ENCODE data around the gene CMBL.
A peak's percentile ranks its signal among the peaks of the same experiment; 100 is the strongest.
"Not testable (repeated sequence)": the region's sequence is repeated elsewhere in the genome, so short reads cannot be mapped to it uniquely, and the experiment has no call there.

Gene CMBL

DNA sequence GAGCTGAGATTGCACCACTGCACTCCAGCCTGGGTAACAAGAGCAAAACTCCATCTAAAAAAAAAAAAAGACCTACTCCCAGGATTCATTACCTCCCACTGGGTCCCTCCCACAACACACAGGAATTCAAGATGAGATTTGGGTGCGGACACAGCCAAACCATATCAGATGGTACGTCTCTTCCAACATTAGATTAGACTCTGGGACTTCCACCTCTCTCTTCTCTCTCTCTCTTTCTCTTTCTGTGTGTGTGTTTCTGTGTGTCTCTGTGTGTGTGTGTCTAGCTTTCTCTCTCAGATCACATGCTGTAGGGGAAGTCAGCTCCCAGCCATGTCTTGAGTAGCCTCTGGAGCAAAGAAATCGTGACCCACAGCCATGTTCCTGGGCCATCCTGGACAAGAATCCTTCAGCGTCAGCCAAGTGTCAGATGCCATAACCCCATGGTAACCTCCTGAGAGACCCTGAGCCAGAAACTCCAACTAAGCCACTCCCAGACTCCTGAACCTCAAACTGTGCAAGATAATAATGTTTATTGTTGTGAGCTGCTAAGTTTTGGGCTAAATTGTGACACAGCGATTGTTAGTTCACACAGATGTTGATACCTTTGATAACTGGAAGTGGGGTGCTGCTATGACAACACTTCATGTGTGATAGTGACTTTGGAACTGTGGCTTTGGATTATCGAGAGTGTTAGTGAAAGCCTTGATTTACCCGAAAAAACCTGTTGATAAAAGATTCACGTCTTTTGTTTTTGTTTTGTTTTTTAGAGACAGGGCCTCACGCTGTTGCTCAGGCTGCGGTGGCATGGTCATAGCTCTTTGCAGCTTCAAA, 4.1 kb upstream of the CMBL start:
- DNase-seq: no peak
- intact Hi-C loops (cut with DNase I): no loop called here

DNA sequence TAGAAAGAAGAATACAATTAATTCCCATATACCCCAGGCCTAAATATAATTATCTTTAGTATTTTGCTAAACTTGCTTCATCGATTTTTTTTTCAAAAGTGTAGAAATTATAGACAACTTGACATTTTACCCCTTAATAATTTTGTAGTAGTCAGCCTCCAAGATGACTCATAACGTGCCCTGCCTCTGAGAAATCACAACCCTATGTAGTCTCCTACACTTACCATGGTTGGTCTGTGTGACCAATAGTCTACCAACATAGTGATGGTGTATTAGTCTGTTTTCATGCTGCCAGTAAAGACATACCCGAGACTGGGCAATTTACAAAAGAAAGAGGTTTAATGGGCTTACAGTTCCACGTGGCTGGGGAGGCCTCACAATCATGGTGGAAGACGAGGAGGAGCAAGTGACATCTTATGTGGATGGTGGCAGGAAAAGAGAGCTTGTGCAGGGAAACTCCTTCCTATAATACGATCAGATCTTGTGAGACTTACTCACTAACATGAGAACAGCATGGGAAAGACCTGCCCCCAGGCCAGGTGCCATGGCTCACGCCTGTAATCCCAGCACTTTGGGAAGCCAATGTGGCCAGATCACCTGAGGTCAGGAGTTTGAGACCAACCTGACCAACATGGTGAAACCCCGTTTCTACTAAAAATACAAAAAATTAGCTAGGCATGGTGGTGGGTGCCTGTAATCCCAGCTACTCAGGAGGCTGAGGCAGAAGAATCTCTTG, 3.3 kb upstream of the CMBL start:
- intact Hi-C loops (cut with DNase I); DNase-seq: not testable (repeated sequence)

DNA sequence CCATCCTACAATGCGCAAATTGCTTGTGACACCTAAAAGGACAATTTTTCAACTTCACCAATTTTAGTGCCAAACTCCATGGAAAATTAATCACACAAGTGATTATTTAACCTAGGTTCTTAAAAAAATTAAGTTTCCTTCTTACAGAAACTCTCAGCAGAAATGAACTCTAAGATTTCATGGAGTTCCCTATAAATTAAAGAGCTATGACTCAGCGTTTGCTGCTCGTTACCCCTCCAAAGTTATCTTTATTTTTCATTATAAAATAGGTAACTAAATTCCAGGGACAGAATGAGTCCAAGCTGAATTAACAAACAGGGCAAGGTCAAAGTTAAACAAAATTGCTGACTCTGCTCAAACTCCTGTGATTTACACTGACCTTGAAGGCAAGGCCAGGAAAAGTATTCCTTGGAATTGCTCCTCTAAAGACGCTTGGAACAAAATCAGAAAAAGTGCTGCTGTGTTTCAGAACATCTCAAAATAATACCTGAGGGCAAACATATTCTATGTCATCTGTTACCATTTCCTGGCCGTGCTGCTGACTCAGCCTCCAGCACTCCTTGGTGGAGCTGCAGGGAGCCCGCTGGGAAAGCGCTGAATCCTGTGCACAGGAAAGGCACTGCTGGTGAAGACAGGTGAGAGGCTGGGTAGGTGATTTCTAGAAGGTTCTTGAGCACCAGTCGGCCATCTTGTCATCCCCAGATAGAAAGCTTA, 2.5 kb upstream of the CMBL start:
- intact Hi-C loops (cut with DNase I): no loop called here
- peak in 1 of 10 donors; percentile 29 for DNase-seq

DNA sequence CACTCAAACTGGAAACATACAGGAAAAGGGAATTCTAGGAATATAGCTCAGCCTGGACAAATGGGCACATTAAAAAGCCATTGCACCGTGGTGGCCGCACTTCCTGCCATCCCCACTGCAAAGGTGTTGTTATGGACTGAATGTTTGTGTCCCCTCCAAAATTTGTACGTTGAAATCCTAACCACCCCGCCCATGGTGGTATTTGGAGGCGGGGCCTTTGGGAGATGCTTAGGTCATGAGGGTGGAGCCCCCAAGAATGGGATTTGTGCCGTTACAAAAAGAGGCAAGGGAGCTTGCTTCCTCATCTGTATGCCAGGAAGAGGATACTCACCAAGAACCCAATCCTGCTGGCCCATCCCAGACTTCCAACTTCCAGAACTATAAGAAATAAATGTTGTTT, 1.1 kb upstream of the CMBL start:
- DNase-seq: no peak
- intact Hi-C loops (cut with DNase I): no loop called here

DNA sequence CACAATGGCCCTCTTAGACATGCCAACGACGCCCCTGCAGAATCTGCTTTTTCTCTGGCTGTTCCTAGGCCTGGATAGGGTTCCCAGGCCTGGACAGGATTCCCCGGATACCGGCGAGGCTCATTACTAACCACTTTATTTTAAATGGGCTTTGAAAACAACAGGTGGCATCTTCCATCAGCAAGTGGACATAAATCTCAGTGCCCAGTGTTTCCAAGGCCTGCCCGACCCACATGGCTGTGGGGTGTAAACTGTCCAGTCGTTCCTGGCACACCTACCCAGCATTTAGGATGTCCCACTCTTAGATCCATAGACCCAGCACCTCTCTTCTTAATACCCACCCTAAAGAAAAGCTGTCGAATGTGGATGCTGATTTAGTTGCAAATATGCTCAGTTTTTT, 896 bp downstream of the CMBL start:
- intact Hi-C loops (cut with DNase I): no loop called here
- DNase-seq: peak in 1 of 10 donors; percentile 43

DNA sequence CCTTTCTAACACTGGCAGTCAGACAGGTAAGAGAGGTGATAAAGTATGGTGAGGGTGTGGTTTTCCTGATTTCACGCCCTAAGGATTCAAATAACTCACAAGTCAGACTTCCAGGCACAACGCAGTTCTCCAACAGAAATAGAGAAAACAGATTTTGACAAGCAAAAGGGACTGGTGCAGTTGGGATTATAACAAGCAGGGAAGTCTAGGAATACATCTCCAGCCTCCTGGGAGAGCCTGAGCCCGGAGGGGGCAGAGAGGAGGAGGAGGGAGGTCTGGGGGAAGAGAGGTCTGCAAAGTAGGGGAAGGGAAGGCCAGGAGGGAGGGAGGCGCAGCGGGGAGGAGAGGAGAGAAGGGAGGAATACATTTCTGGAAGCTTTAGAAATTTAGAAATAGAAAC, 1.6 kb downstream of the CMBL start:
- DNase-seq: no peak
- intact Hi-C loops (cut with DNase I): no loop called here

DNA sequence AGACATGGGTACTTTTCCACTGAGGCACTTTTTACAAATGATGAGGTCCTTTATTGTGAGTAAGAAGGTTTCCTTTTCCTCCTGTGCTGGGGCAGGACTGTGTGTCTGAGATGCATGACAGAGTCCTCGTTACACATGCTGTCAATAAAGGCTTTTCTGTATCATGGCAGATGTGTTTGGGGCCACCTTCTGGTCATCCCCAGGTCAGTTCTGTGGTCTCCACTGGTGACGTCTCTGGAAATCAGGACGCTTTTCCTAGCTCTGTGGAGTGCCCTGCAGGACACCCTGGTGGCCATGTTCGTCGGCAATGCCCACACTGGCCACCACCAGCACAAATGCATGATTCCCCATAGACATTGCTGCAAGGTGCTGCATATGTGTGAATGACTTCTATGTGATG, 2.8 kb downstream of the CMBL start:
- intact Hi-C loops (cut with DNase I): no loop called here
- DNase-seq: peak in 1 of 10 donors; percentile 57

DNA sequence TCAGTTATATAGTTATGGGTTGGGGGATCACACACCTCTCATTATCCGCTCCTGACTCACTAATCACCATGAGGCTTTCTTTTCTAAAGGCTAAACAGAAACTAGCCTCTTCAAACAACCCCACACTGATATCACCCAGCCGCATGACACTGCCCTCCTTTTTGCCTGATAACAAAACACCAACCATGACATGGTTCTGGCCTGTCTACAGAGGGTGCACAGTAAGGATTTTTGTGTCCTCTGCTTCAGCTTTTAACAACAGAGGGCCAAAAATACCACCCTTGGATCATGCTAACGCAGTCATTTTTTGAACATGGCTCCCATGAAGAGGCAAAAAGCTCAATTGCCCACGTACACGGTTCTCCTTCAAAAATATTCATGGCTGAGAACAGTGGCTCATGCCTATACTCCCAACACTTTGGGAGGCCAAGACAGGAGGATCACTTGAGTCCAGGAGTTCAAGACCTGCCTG, 4.0 kb downstream of the CMBL start:
- no peak for DNase-seq
- intact Hi-C loops (cut with DNase I): no loop called here

DNA sequence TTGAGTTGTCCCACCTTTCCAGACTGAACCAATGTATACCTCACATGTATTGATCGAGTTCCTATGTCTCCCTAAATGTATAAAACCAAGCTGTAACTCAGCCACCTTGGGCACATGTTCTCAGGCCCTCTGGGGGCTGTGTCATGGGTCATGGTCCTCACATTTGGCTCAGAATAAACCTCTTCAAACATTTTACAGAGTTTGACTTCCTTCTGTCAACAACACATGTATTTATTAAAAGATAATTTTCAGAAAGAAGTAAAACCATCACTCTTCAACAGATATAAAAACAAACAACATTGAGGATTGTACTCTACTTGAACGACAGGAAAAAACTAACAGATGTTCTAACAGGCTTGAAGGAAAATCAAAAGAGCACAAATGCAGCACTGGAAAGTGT, 4.5 kb downstream of the CMBL start:
- intact Hi-C loops (cut with DNase I): no loop called here
- DNase-seq: no peak

DNA sequence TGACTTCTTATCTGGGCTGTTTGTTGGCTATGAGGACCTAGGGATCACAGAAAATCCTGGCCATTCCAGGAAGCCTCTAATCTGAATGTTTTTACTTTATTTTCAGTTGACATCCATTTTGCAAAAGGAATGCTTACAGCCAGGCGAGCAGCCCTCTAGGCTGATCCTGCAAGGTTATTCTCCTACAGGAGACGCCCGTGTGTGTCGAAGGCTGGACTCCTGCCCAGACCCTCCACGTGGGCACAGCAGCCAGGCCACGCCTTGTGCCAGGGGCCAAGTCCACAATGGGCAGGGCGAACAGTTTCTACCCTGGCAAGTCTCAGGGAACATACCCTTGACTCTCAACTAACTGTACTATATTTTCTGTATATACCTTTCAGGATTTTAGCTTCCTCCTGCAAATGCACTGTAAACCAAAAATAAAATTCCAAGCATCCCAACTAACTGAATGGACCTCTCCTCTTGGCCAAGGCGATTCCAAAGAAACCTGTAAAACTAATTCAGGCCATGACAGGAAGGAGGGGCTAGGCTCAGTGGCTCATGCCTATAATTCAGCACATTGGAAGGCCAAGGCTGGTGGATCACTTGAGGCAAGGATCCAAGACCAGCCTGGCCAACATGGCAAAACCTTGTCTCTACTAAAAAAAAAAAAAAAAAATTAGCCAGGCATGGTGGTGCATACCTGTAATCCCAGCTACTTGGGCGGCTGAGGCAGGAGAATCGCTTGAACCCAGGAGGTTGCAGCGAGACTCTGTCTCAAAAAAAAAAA, 5.7 kb downstream of the CMBL start:
- intact Hi-C loops (cut with DNase I): no loop called here
- peak in 4 of 10 donors; percentile 36 to 83 (median 62) for DNase-seq

DNA sequence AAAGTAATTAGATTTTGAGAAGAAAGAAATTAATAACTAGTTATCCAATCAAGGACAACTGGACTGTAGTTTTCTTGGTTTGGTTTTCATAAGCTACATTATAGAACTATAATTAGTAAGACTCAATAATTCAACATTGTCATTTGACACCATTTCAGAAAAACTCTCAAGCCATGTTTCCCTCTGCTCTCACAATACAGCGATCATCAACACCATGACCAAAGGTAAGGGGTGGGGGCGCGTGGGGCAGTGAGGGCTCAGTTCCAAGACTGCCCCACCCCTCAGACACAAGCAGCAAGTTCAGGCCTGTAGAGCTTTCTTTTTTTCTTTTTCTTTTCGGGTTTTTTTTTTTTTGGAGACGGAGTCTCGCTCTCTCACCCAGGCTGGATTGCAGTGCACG, 6.4 kb downstream of the CMBL start:
- DNase-seq: no peak

DNA sequence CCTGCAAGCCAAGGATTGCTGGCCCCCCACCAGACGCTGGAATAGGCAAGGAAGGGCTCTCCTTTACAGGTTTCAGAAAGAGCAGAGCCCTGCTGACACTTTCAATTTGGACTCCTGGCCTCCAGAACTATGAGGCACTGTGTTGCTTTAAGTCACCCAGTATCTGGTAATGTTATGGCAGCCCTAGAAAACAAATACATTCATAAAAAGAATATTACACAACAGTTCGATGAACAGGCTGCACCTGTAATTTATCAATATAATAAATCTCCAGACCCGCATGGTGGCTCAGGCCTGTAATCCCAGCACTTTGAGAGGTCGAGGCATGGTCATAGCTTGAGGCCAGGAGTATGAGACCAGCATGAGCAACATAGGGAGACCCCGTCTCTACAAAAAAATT, 7.5 kb downstream of the CMBL start:
- DNase-seq: peak in 1 of 10 donors; percentile 28
- intact Hi-C loops (cut with DNase I): no loop called here

More for the DNA sequence above, 6.4 kb downstream of the CMBL start:
- intact Hi-C loops (cut with DNase I): no loop called here

DNA sequence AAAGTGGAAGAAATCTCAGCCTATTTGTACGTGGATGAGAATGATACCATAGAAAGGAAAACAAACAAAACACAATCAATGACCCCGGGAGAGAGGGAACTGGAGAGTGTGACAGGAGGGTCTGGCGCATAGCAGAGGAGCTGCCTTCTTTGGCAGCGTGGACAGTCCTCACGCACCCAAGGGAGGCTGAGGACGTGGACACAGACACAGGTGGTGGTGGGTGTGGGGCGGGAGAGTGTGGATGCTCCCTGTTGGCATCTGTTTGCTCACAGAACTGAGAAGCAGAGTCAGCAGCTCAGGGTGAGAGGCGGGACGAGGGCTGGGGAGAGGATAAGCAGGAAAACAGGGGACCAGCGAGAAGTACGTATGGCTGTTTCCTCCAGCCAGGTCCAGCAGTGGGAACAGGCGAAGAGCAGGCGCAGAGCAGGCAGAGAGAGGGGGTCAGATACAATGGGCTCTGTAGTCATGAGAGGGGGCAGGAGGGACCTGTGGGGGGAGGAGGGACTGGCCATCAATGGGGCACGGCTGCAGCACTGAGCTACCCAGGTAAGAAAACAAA, 10.0 kb downstream of the CMBL start:
- intact Hi-C loops (cut with DNase I): no loop called here
- peak in 1 of 10 donors; percentile 72 for DNase-seq

DNA sequence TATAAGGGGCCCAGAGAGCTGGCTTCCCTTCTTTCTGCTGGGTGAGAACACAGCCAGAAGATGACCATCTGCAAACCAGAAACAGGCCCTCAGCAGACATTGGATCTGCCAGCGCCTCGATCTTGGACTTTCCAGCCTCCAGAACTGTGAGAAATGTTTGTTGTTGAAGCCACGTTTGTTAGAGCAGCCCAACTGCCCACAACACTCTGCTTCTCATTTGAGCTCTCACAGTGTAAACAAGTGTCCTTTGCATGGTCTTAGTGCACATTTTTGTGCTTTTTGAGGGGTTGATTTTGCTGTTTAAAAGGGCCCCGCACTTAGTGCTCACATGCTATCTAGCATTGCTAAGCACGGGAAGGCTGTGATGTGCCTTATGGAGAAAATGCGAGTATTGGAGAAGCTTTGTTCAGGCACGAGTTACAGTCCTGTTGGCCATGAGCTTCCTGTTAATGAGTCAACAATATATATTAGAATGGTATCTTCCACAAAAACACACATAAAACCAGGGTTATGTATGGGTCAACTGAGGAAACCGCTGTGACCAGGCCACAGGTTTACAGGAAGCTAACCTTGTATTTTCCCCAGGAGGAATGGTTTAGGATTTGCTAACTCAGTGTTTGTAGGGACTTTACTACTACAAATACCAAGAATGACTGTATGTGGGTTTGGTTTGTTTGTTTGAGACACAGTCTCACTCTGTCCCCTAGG, 11.9 kb downstream of the CMBL start:
- intact Hi-C loops (cut with DNase I): no loop called here
- peak in 1 of 10 donors; percentile 5 for DNase-seq

DNA sequence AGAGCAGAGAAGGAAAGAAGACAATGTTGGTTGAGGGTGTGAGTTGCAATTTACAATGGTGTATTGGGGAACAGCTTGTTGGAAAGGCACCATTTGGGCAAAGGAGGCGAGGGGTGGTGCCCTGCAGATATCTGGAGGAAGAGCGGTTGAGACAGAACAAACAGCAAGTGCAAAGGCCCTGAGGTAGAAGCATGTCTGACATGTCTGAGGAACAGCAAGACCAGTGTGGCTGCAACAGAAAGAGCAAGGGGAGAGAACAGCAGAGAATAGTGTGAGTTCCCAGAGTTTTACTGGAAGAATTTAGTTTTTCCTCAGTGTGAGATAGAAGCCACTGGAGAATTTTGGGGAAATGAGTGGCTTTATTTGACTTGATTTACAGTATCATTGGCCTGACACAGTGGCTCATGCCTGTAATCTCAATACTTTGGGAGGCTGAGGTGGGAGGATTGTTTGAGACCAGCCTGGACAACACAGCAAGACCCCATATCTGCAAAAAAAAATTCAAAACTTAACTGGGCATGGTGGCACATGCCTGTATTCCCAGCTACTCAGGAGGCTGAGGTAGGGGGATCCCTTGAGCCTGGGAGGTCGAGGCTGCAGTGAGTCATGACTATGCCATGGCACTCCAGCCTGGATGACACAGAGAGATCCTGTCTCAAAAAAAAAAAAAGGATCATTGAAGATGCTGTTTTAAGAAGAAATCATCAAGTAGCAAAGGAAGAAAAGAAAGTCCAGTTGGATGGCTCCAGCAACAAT, 13.6 kb downstream of the CMBL start:
- intact Hi-C loops (cut with DNase I): no loop called here

DNA sequence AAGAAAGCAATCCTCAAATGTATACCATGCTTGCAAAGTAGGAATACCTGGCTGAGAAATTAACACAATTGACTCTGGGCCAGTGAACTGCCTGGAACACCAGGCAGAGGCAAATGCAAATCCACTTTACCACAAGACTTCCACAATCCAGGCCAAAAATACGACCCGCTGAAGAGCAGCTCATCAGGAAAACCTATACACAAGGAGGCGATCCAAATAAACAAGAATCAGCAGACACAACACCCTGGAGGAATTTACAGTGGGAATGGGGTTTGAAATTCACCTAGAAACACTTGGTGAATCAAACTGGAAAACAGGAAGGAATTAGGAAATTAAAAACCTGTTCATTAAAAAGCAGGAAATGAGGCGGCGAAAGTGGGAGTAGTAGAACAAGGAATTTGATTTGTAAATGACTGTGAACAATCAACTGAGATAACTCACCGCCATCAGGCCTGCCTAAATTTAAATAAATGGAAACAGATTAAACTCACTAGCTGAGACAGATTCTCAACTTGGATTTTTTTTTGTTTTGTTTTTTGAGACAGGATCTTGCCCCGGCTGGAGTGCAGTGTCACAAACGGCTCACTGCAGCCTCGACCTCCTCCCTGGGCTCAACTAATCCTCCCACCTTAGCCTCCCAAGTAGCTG, 15.9 kb downstream of the CMBL start:
- intact Hi-C loops (cut with DNase I): no loop called here
- DNase-seq: peak in 1 of 10 donors; percentile 10

More for the DNA sequence above, 13.6 kb downstream of the CMBL start:
- peak in 1 of 10 donors; percentile 12 for DNase-seq

DNA sequence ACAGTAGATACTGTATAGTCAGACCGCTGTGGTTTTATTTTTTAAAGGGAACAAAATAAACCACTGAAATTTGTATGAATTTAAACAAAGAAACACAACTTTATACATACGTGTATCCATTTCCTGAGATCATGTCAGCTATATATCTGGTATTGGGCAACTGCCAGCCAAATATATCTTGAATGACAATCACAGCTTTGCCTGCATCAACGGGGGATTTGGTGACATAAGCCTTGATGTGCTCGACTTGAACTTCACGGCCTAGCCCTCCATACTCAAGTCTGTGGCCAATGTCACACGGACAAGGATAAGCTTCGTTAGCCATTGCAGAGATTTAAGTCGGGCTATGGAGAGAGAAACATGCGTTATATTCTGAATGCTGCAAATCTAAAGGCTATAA, 17.3 kb downstream of the CMBL start:
- DNase-seq: peak in 1 of 10 donors; percentile 10
- intact Hi-C loops (cut with DNase I): no loop called here

DNA sequence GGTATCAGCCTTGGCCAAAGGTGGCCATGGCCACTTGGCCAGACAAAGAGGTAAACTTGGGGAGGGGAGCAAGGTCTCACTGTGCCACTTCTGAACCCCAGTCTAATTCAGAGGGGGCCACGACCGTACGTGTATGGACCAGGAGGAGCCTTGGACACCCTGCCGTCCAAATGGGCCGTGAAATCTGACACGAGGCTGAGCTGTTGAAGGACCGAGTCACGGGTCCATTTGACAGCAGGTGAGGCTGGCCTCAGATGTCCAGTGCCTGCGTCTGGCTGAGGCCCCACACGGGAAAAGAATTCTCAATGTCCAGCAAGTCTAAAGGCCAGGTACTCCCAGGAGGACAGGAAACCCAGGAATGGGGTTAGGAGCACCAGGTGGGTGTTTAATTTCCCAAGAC, 17.7 kb downstream of the CMBL start:
- intact Hi-C loops (cut with DNase I): loop anchor here (10.0 kb wide), 2 partner anchors 65 to 335 kb away; partner anchors contain the start of gene MARCHF6

More for the DNA sequence above, 17.7 kb downstream of the CMBL start:
- DNase-seq: peak in 1 of 10 donors; percentile 69
